A172 (cell line): ENCODE measurements around the gene IGF1R. TPM values are rescaled to one million over a fixed set of nuclear protein-coding genes. Genes with fewer than 3 reads are reported as not detected.
"Not testable (repeated sequence)": the region's sequence is repeated elsewhere in the genome, so short reads cannot be mapped to it uniquely, and the experiment has no call there.

ENCODE experiments used
- DNase-seq: peaks from one replicate; pipeline ENCODE4 v3.0.0-alpha.2; 2015; ENCODE audit warnings: low spot score
- total RNA-seq: library from RNA; depleted of rRNA; stranded (reverse); fragments of >200 nt; shearing (Covaris generic); gene quantifications from 2 replicates; pipeline ENCODE4 v1.2.3, GENCODE V29; 2014

Gene IGF1R
- total RNA-seq, 1 experiment from 2014 or later: 6.1 TPM

GRCh38 chr15:98997755-98998154, 349.4 kb downstream of the IGF1R start:
- no peak for DNase-seq

GRCh38 chr15:98998279-98998678, 349.9 kb downstream of the IGF1R start:
- DNase-seq: no peak

- no peak for DNase-seq
Observed at GRCh38 chr15:98999233-98999632, 350.9 kb downstream of the IGF1R start.

- no peak for DNase-seq
Observed at GRCh38 chr15:99002226-99002625, 353.9 kb downstream of the IGF1R start.

- not testable (repeated sequence) for DNase-seq
Observed at GRCh38 chr15:99003317-99003716, 355.0 kb downstream of the IGF1R start.

- not testable (repeated sequence) for DNase-seq
Observed at GRCh38 chr15:99004998-99005974, 356.9 kb downstream of the IGF1R start.

- no peak for DNase-seq
Observed at GRCh38 chr15:99006146-99006545, 357.8 kb downstream of the IGF1R start.

GRCh38 chr15:99006904-99007495, 358.7 kb downstream of the IGF1R start:
- DNase-seq: no peak

- DNase-seq: no peak
Observed at GRCh38 chr15:99009741-99010330, 361.5 kb downstream of the IGF1R start.

- DNase-seq: no peak
Observed at GRCh38 chr15:99010768-99011167, 362.4 kb downstream of the IGF1R start.
